HG03159 (cell line): ENCODE results near the gene ARHGAP42.
"Not testable (repeated sequence)": the region's sequence is repeated elsewhere in the genome, so short reads cannot be mapped to it uniquely, and the experiment has no call there.

Experiments
- ATAC-seq: cut with Tn5 transposase; IDR thresholded peaks from one replicate; pipeline ENCODE4 v1.9.1; 2021; ENCODE audit warnings: mild to moderate bottlenecking, moderate library complexity; ENCODE audit not compliant: unreplicated experiment

Gene ARHGAP42

GRCh38 chr11:100687054-100687629 lies at the start of gene ARHGAP42:
Gene ARHGAP42, plus strand, starts transcription at chr11:100687288. Its CDS starts 391 bp downstream, at chr11:100687679.
- peak; percentile 76 for ATAC-seq

- ATAC-seq, result no peak
Measured at GRCh38 chr11:100637706-100638105, 49.4 kb upstream of the ARHGAP42 start.

GRCh38 chr11:100638648-100639047 lies 48.4 kb upstream of the ARHGAP42 start:
- ATAC-seq, result no peak

- ATAC-seq, result no peak
Measured at GRCh38 chr11:100639140-100639539, 47.9 kb upstream of the ARHGAP42 start.

GRCh38 chr11:100640071-100640470 lies 47.0 kb upstream of the ARHGAP42 start:
- no peak for ATAC-seq

GRCh38 chr11:100640646-100641045 lies 46.4 kb upstream of the ARHGAP42 start:
- no peak for ATAC-seq

- ATAC-seq, result no peak
Measured at GRCh38 chr11:100641456-100641855, 45.6 kb upstream of the ARHGAP42 start.

- no peak for ATAC-seq
Measured at GRCh38 chr11:100646545-100646944, 40.5 kb upstream of the ARHGAP42 start.

GRCh38 chr11:100647861-100648260 lies 39.2 kb upstream of the ARHGAP42 start:
- ATAC-seq, result no peak

GRCh38 chr11:100663583-100663982 lies 23.5 kb upstream of the ARHGAP42 start:
- no peak for ATAC-seq

- no peak for ATAC-seq
Measured at GRCh38 chr11:100663996-100664395, 23.1 kb upstream of the ARHGAP42 start.

- not testable (repeated sequence) for ATAC-seq
Measured at GRCh38 chr11:100666816-100667215, 20.3 kb upstream of the ARHGAP42 start.

GRCh38 chr11:100667449-100667848 lies 19.6 kb upstream of the ARHGAP42 start:
- no peak for ATAC-seq

GRCh38 chr11:100670140-100670539 lies 16.9 kb upstream of the ARHGAP42 start:
- no peak for ATAC-seq

GRCh38 chr11:100671471-100671870 lies 15.6 kb upstream of the ARHGAP42 start:
- no peak for ATAC-seq

- ATAC-seq, result no peak
Measured at GRCh38 chr11:100672498-100673033, 14.5 kb upstream of the ARHGAP42 start.

- no peak for ATAC-seq
Measured at GRCh38 chr11:100673063-100673462, 14.0 kb upstream of the ARHGAP42 start.

GRCh38 chr11:100674212-100674611 lies 12.9 kb upstream of the ARHGAP42 start:
- no peak for ATAC-seq

GRCh38 chr11:100675115-100675650 lies 11.9 kb upstream of the ARHGAP42 start:
- ATAC-seq, result no peak

GRCh38 chr11:100676901-100677300 lies 10.2 kb upstream of the ARHGAP42 start:
- no peak for ATAC-seq

- no peak for ATAC-seq
Measured at GRCh38 chr11:100677796-100678195, 9.3 kb upstream of the ARHGAP42 start.

- ATAC-seq, result no peak
Measured at GRCh38 chr11:100680070-100680469, 7.0 kb upstream of the ARHGAP42 start.

GRCh38 chr11:100681064-100681502 lies 6.0 kb upstream of the ARHGAP42 start:
- peak; percentile 99 for ATAC-seq
